ENCODE data around the gene MAPK8. TPM values are rescaled to one million over a fixed set of nuclear protein-coding genes. Genes with fewer than 3 reads are reported as not detected.

Gene MAPK8
- total and polyA plus RNA-seq, 12 donors, result 7.4 to 41.9 (median 30.0) TPM

DNA sequence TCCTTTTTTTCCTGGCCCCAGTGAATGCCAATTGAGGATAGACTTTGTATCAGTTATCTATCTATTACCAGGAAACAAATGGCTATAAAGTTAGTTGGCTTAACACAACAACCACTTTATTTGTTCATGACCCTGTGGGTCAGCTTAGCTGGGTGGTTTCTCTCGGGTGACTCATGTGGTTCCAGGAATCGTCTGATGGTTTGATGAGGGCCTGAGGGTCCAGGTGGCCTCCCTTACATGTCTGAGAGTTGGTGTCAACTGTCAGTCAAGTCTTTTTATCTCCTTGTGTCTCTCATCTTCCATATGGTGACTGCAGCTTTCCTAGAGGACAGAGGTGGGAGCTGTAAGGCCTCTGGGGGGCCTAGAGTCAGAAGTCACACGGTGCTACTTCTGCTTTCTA is 15.3 kb upstream of the MAPK8 start:
- no peak overlapping the region for H3K4me3 ChIP-seq
- H3K27me3 ChIP-seq, result peaks cover 0 to 3% (median 0%) of the 10 kb centered on the region in 7 donors
- TF ChIP-seq, protein P1, sequence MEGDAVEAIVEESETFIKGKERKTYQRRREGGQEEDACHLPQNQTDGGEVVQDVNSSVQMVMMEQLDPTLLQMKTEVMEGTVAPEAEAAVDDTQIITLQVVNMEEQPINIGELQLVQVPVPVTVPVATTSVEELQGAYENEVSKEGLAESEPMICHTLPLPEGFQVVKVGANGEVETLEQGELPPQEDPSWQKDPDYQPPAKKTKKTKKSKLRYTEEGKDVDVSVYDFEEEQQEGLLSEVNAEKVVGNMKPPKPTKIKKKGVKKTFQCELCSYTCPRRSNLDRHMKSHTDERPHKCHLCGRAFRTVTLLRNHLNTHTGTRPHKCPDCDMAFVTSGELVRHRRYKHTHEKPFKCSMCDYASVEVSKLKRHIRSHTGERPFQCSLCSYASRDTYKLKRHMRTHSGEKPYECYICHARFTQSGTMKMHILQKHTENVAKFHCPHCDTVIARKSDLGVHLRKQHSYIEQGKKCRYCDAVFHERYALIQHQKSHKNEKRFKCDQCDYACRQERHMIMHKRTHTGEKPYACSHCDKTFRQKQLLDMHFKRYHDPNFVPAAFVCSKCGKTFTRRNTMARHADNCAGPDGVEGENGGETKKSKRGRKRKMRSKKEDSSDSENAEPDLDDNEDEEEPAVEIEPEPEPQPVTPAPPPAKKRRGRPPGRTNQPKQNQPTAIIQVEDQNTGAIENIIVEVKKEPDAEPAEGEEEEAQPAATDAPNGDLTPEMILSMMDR (IDR thresholded peaks at IDR 0.05), result no peak
- 69 to 86% methylated on average over 3 of the region's 3 CpGs for WGBS, 2 donors
- no peaks in the 10 kb centered on the region for H3K36me3 ChIP-seq
- H3K27ac ChIP-seq, result no peak overlapping the region
- DNase-seq, result no peak
- intact Hi-C loops (cut with DNase I), result no loop called here
- H3K9me3 ChIP-seq, result peaks cover 0 to 3% (median 0%) of the 10 kb centered on the region in 11 donors
- H3K4me1 ChIP-seq, result peaks cover 0 to 13% (median 3%) of the 10 kb centered on the region in 9 donors
- ATAC-seq, result no peak

DNA sequence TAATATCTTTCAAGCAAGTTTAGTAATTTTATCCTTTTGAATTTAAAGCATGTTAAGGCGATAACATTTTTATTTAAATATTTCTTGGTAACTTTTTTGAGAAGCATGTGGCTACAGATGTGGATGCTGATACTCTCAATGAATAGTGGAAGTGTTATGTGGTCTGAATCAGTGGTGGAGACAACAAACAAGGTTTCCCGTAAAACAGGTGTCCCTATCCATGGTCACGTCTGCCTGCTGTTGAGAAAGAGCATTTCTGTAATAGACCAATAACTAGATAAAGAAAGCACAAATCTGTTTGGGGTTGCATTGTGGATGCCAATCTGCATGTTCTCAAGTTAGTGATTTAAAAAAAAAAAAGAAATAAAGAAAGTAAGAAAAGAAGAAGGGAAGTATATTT is 13.9 kb upstream of the MAPK8 start:
- Histone ChIP-seq H3K36me3 (no peaks in the 10 kb centered on the region), H3K9me3 (no peaks in the 10 kb centered on the region), H3K27ac (no peak overlapping the region), H3K4me1 (peaks cover 0 to 13% (median 3%) of the 10 kb centered on the region in 9 donors), H3K27me3 (no peaks in the 10 kb centered on the region), H3K4me3 (no peak overlapping the region)
- no peak for ATAC-seq
- TF ChIP-seq, protein P1 (IDR thresholded peaks at IDR 0.05), result no peak
- intact Hi-C loops (cut with DNase I), result no loop called here
- 94 to 95% methylated on average over 3 of the region's 3 CpGs for WGBS, 2 donors
- no peak for DNase-seq

DNA sequence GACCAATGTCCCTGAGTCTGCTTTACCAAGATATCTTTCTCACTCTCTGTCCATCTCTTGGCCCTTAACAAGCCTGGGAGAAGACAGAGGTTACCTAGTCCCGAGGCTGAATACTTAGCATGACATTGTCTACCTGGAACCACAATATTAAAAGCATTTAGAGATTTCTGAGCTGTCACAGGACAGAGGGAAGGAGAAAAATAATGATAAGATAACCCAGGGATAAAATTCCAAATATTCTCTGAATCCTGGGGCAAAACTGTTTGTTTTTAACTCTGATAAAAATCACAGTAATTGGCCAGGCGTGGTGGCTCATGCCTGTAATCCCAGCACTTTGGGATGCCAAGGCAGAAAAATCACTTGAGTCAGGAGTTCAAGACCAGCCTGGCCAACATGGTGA is 12.0 kb upstream of the MAPK8 start:
- WGBS, 2 donors, result 76 to 85% methylated on average over 2 of the region's 2 CpGs
- TF ChIP-seq, protein P1 (IDR thresholded peaks at IDR 0.05), result no peak
- intact Hi-C loops (cut with DNase I), result no loop called here

DNA sequence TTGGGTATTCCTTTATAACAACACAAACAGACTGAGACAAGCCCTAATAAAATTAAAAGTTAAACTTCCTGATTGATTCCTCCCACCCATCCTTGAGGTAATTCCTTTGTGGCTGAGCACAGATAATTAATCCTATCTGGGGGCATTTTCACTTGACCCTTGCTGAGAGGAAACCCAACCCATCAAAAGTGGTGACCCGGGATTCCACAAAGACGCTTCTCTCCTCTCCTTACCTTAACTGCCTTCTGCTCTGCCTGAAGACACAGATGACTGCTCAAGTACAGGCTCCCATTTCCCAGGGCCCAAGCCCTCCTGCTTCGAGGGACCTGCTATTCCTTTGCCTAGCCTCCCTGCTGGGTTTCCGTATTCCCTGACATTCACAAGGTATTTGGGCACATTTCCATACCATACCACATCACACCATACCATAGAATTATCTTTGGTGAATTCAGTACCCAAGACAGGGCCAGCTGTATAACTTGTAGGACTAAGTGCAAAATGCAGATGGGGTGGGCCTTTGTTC is 9.8 kb upstream of the MAPK8 start:
- no peaks in the 10 kb centered on the region for H3K9me3 ChIP-seq
- 79 to 80% methylated on average over 4 of the region's 4 CpGs for WGBS, 2 donors
- TF ChIP-seq, protein P1 (IDR thresholded peaks at IDR 0.05), result no peak
- DNase-seq (no peak), ATAC-seq (no peak)
- no peaks in the 10 kb centered on the region for H3K4me1 ChIP-seq
- no peak overlapping the region for H3K27ac ChIP-seq
- no peak overlapping the region for H3K4me3 ChIP-seq
- H3K36me3 ChIP-seq, result no peaks in the 10 kb centered on the region
- intact Hi-C loops (cut with DNase I), result no loop called here
- H3K27me3 ChIP-seq, result no peaks in the 10 kb centered on the region

More for the DNA sequence above, 12.0 kb upstream of the MAPK8 start:
- DNase-seq (no peak), ATAC-seq (no peak)
- Histone ChIP-seq H3K27ac (no peak overlapping the region), H3K4me3 (no peak overlapping the region), H3K9me3 (no peaks in the 10 kb centered on the region), H3K4me1 (peaks cover 0 to 7% (median 1%) of the 10 kb centered on the region in 9 donors), H3K36me3 (no peaks in the 10 kb centered on the region), H3K27me3 (no peaks in the 10 kb centered on the region)
